GM12891 (cell line): Measurements from ENCODE around the gene KHDRBS1.

Source experiments
- POLR2A ChIP-seq: IDR thresholded peaks from 2 replicates; pipeline ENCODE4 v1.6.1; 2011; ENCODE audit warnings: low read depth, low read length, control low read depth
- POLR2AphosphoS5 ChIP-seq: IDR thresholded peaks from 2 replicates; pipeline ENCODE4 v1.6.1; 2011; ENCODE audit warnings: low read depth, low read length, control low read depth
- TAF1 ChIP-seq: IDR thresholded peaks from 2 replicates; pipeline ENCODE4 v1.6.1; 2011; ENCODE audit warnings: low read depth, low read length, control low read depth

DNA sequence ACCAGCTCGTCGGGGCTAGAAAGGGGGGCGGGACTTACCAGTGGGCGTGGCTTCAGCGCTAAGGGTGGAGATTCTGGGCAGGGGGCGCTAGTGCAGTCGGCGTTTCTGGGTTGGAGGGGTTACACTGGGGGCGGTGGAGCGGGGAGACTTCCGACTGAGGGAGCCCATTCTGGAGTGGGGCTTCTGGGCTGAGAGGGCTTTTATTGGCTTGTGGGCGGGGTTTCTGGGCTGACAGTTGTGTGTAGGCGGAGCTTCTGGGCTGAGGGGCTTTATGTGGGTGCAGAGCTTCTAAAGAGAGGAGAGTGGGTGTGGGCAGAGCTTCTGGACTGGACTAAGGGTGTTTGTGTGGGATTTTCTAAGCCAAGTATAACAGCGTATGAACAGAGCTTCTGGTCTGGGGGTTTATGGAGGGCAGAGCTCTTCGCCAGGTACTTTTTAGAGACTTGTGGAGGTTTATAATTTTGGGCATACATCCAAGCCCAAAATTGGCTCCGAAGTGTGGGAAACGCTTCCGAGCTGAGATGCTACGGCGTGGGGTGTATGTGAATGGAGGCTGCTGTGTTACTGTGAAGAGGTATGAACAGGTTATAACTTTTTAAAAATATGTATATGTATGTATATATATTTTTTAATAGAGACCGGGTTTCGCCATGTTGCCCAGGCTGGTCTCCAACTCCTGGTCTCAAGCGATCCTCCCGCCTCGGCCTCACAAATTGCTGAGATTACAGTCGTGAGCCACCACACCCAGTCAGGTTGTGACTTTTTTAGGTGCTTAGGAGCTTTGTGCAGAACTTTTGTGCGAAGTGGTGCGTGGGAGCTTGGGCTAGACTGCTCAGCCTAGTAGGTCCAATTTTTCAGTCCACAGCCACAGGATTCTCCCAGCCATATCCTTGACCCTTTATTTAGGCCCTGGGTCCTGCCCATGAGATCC lies 59.9 kb downstream of the KHDRBS1 start:
- TF ChIP-seq POLR2AphosphoS5 (no peak), POLR2A (0 out of 2 replicates have a peak, but pooled peaks have one; percentile 7), TAF1 (no peak)
